ENCODE measurements around the gene TRAF3IP3. TPM values are rescaled to one million over a fixed set of nuclear protein-coding genes. Genes with fewer than 3 reads are reported as not detected.

Gene TRAF3IP3
- total and polyA plus RNA-seq, 12 donors: 0.45 to 8.0 (median 0.77) TPM

GRCh38 chr1:209827384-209828262, 71.8 kb downstream of the TRAF3IP3 start, which contains the start of gene UTP25:
Gene UTP25 (plus strand): TSS chr1:209827972. CDS start chr1:209828064, 92 bp downstream.
- TF ChIP-seq CTCF (IDR thresholded peaks at IDR 0.05): peak; percentile 56 to 86 (median 73)
- H3K27me3 ChIP-seq: no peaks in the 10 kb centered on the region
- DNase-seq (peak; percentile 90 to 95), ATAC-seq (peak; percentile 87 to 95 (median 92))
- intact Hi-C loops (cut with DNase I): loop anchor here in 7 of 10 donors (2.0 to 10.0 kb wide), 5 partner anchors 40 to 253 kb away; partner anchors contain the start of gene C1orf74 (in 3 of the 7)
- WGBS, 2 donors: 18 to 19% methylated on average over 51 of the region's 51 CpGs
- peaks cover 0 to 35% (median 20%) of the 10 kb centered on the region in 9 donors for H3K4me1 ChIP-seq
- peaks cover 0 to 33% (median 14%) of the 10 kb centered on the region in 9 donors for H3K36me3 ChIP-seq
- H3K9me3 ChIP-seq: no peaks in the 10 kb centered on the region
- H3K4me3 ChIP-seq: peak within 1 kb of the TSS; percentile 67 to 94 (median 72)
- H3K27ac ChIP-seq: peak within 1 kb of the TSS in 9 of 10 donors; percentile 57 to 90 (median 75)

GRCh38 chr1:209829716-209830115, 73.9 kb downstream of the TRAF3IP3 start:
- H3K27ac ChIP-seq: no peak overlapping the region
- ATAC-seq (no peak), DNase-seq (no peak)
- no peak overlapping the region for H3K4me3 ChIP-seq
- H3K27me3 ChIP-seq: no peaks in the 10 kb centered on the region
- TF ChIP-seq CTCF (IDR thresholded peaks at IDR 0.05): no peak
- peaks cover 0 to 24% (median 8%) of the 10 kb centered on the region in 9 donors for H3K4me1 ChIP-seq
- no peaks in the 10 kb centered on the region for H3K9me3 ChIP-seq
- 86 to 88% methylated on average over 2 of the region's 2 CpGs for WGBS, 2 donors
- peaks cover 0 to 54% (median 29%) of the 10 kb centered on the region in 9 donors for H3K36me3 ChIP-seq
- intact Hi-C loops (cut with DNase I): loop anchor here in 5 of 10 donors (5.0 to 10.0 kb wide), 4 partner anchors 42 to 255 kb away; partner anchors contain the start of gene C1orf74 (in 1 of the 5)

GRCh38 chr1:209830722-209831121, 74.9 kb downstream of the TRAF3IP3 start:
- no peak for TF ChIP-seq CTCF (IDR thresholded peaks at IDR 0.05)
- Histone ChIP-seq H3K4me1 (peaks cover 0 to 27% (median 8%) of the 10 kb centered on the region in 9 donors), H3K27me3 (no peaks in the 10 kb centered on the region), H3K27ac (no peak overlapping the region), H3K4me3 (no peak overlapping the region), H3K9me3 (no peaks in the 10 kb centered on the region), H3K36me3 (peaks cover 0 to 64% (median 39%) of the 10 kb centered on the region in 9 donors)
- ATAC-seq (no peak), DNase-seq (no peak)
- intact Hi-C loops (cut with DNase I): no loop called here
- WGBS, 2 donors: 92 to 93% methylated on average over 3 of the region's 3 CpGs

GRCh38 chr1:209831615-209832014, 75.8 kb downstream of the TRAF3IP3 start:
- WGBS, 2 donors: 97 to 100% methylated on average over 1 of the region's 1 CpG
- DNase-seq (no peak), ATAC-seq (no peak)
- Histone ChIP-seq H3K27ac (no peak overlapping the region), H3K4me3 (no peak overlapping the region), H3K4me1 (peaks cover 0 to 36% (median 8%) of the 10 kb centered on the region in 9 donors), H3K27me3 (no peaks in the 10 kb centered on the region), H3K36me3 (peaks cover 0 to 73% (median 39%) of the 10 kb centered on the region in 9 donors), H3K9me3 (no peaks in the 10 kb centered on the region)
- intact Hi-C loops (cut with DNase I): no loop called here
- no peak for TF ChIP-seq CTCF (IDR thresholded peaks at IDR 0.05)

Other genes with a start within 250 kb of the TRAF3IP3 start
- gene CAMK1G, start 172.3 kb upstream of the TRAF3IP3 start, total RNA-seq: under 1 TPM in 3 of 10 donors, not detected in 7; 0.11 to 0.71 (median 0.21) TPM
- gene CAMK1G, start 172.3 kb upstream of the TRAF3IP3 start, polyA plus RNA-seq: not detected
- gene LAMB3, start 103.6 kb upstream of the TRAF3IP3 start, total RNA-seq: 1 to 10 TPM; 2.3 to 6.0 (median 3.8) TPM
- 1 to 10 TPM; 1.6 to 3.7 TPM for gene LAMB3, start 103.6 kb upstream of the TRAF3IP3 start, polyA plus RNA-seq
- 100 to 1,000 TPM in 7 of 10 donors, 10 to 100 TPM in 3; 75.3 to 491 (median 131) TPM for gene G0S2, start 80.6 kb upstream of the TRAF3IP3 start, total RNA-seq
- 100 to 1,000 TPM in 1 of 2 donors, 10 to 100 TPM in 1; 90.0 to 223 TPM for gene G0S2, start 80.6 kb upstream of the TRAF3IP3 start, polyA plus RNA-seq
- gene HSD11B1, start 51.2 kb upstream of the TRAF3IP3 start, total RNA-seq: 10 to 100 TPM in 1 of 10 donors, 1 to 10 TPM in 9; 1.3 to 15.7 (median 3.0) TPM
- gene HSD11B1, start 51.2 kb upstream of the TRAF3IP3 start, polyA plus RNA-seq: 1 to 10 TPM in 1 of 2 donors, under 1 TPM in 1; 0.59 to 7.2 TPM
- 1 to 10 TPM; 1.2 to 2.8 (median 1.9) TPM for gene C1orf74, start 28.5 kb downstream of the TRAF3IP3 start, total RNA-seq
- gene C1orf74, start 28.5 kb downstream of the TRAF3IP3 start, polyA plus RNA-seq: 1 to 10 TPM; 1.0 to 1.2 TPM
- gene IRF6, start 50.1 kb downstream of the TRAF3IP3 start, total RNA-seq: 10 to 100 TPM; 25.1 to 69.4 (median 43.8) TPM
- gene IRF6, start 50.1 kb downstream of the TRAF3IP3 start, polyA plus RNA-seq: 10 to 100 TPM in 1 of 2 donors, 1 to 10 TPM in 1; 1.2 to 11.3 TPM
- gene UTP25, start 71.9 kb downstream of the TRAF3IP3 start, total RNA-seq: 1 to 10 TPM; 2.3 to 4.2 (median 3.4) TPM
- 1 to 10 TPM in 1 of 2 donors, under 1 TPM in 1; 0.73 to 1.5 TPM for gene UTP25, start 71.9 kb downstream of the TRAF3IP3 start, polyA plus RNA-seq
- gene SYT14, start 182.2 kb downstream of the TRAF3IP3 start, total RNA-seq: under 1 TPM in 1 of 10 donors, not detected in 9; 0.06 TPM
- gene SYT14, start 182.2 kb downstream of the TRAF3IP3 start, polyA plus RNA-seq: not detected

Data from heart right ventricle (tissue), 16 donors.